Pancreas (tissue), 10 donors: ENCODE data around the gene KIAA1549. TPM values are rescaled to one million over a fixed set of nuclear protein-coding genes. Genes with fewer than 3 reads are reported as not detected.

ENCODE experiments used
- ATAC-seq, 4 donors: fragments of 200-7000 bp; cut with Tn5 transposase; one replicate each; pipeline versions ENCODE4 v1.8.0 to v1.9.1; 2020; ENCODE audit warnings: mild to moderate bottlenecking in 4 of 4, moderate library complexity in 4 of 4
- DNase-seq, 6 donors: peaks; one replicate each; pipeline ENCODE4 v3.0.0-alpha.2; 2020
- FAIRE-seq: peaks from 2 replicates; lab custom pipeline; 2012; peaks lifted over from hg19 to GRCh38; lab: Jason Lieb, UNC
- H3K27ac ChIP-seq, 4 donors: fragments of 200-600 bp; sonication (generic); 1 replicate in 3 of 4; 2 replicates in 1 of 4; pipeline versions ENCODE4 v1.5.0 to v1.8.0; 2020
- H3K27me3 ChIP-seq, 4 donors: fragments of 200-600 bp; one replicate each; pipeline ENCODE4 v1.8.0; 2021
- H3K36me3 ChIP-seq, 3 donors: fragments of 200-600 bp; sonication (generic) in 1 of 3; one replicate each; pipeline versions ENCODE4 v1.5.0 to v1.8.0; 2020 to 2021
- H3K4me1 ChIP-seq, 3 donors: fragments of 200-600 bp; one replicate each; pipeline ENCODE4 v1.8.0; 2021
- H3K4me3 ChIP-seq, 4 donors: fragments of 200-600 bp; sonication (generic) in 2 of 4; one replicate each; pipeline versions ENCODE4 v1.5.0 to v1.8.0; 2020 to 2021
- H3K9me3 ChIP-seq, 4 donors: fragments of 200-600 bp; one replicate each; pipeline ENCODE4 v1.8.0; 2021
- CTCF ChIP-seq, 4 donors: fragments of 200-600 bp; sonication (generic) in 3 of 4; IDR thresholded peaks; one replicate each; pipeline versions ENCODE4 v1.5.0 to v1.8.0; 2021; ENCODE audit warnings: antibody characterized with exemption in 4 of 4
- WGBS, 2 donors: extraction: QIAGEN DNeasy Blood & Tissue Kit; methylation state at CpG; one replicate each; pipeline ENCODE4 v1.1.7; 2013; 5-methylcytosine and 5-hydroxymethylcytosine counted together
- intact Hi-C, 3 donors: fragments of 100-400 bp; cut with DNase I; formaldehyde crosslinking; loops; one replicate each; pipeline versions ENCODE4 v1.11.1 to v1.14.2; 2022
- polyA plus RNA-seq, 2 donors: library from polyadenylated mRNA; stranded (reverse); fragments of 200-250 nt; gene quantifications; one replicate each; pipeline ENCODE4 v1.2.3, GENCODE V29; 2013
- total RNA-seq, 6 donors: library from RNA; stranded (reverse); fragmentation: NEBNext Ultra II Directional in 4 of 6; extraction: Animal tissue kit (Norgen Biotek cat#: 25700) in 4 of 6; gene quantifications; one replicate each; pipeline versions ENCODE4 v1.2.1 to v1.2.4, GENCODE V29; 2021 to 2023
- donor health status: healthy with polysubstance abuse.
- donor health status: DM: no; HTN: no; CAD: no; lungs with moderate emphysema.
- donor health status: DM: no; HTN: no; CAD: no.
- donor health status: control.
- donor health status: control.
- donor health status: Bipolar disorder and iron deficiency.
- donor health status: DM: yes; HTN: yes; CAD: no.
- donor health status: DM: no; HTN: no; CAD: no.
- donor health status: DM: no; HTN: no; CAD: no.
- donor health status: DM: yes; HTN: yes; CAD: no.

KIAA1549 gene
- total and polyA plus RNA-seq, 8 donors: 1.9 to 8.0 (median 7.0) TPM

GRCh38 chr7:138970446-138970845, 10.7 kb downstream of the KIAA1549 start:
- intact Hi-C loops: no loop called here
- DNase-seq (no peak), ATAC-seq (no peak), FAIRE-seq (no peak)
- Histone ChIP-seq H3K9me3 (no peaks in the 10 kb centered on the region), H3K27me3 (no peaks in the 10 kb centered on the region), H3K36me3 (no peaks in the 10 kb centered on the region), H3K4me1 (peaks cover 8 to 21% (median 12%) of the 10 kb centered on the region in 3 donors), H3K4me3 (no peak overlapping the region), H3K27ac (no peak overlapping the region)
- 87 to 88% methylated on average over 7 of the region's 7 CpGs for WGBS, 2 donors
- TF ChIP-seq CTCF (IDR thresholded peaks at IDR 0.05): no peak

- Histone ChIP-seq H3K27me3 (no peaks in the 10 kb centered on the region), H3K4me3 (no peak overlapping the region), H3K9me3 (no peaks in the 10 kb centered on the region), H3K4me1 (peaks cover 7 to 19% (median 19%) of the 10 kb centered on the region in 3 donors), H3K36me3 (no peaks in the 10 kb centered on the region), H3K27ac (no peak overlapping the region)
- FAIRE-seq (no peak), ATAC-seq (no peak), DNase-seq (no peak)
- WGBS, 2 donors: 63 to 72% methylated on average over 4 of the region's 4 CpGs
- TF ChIP-seq CTCF (IDR thresholded peaks at IDR 0.05): no peak
- intact Hi-C loops: no loop called here
These were observed 14.0 kb downstream of the KIAA1549 start for GRCh38 chr7:138967159-138967558.

GRCh38 chr7:138964624-138965436, 16.4 kb downstream of the KIAA1549 start:
- DNase-seq (no peak), ATAC-seq (no peak), FAIRE-seq (no peak)
- Histone ChIP-seq H3K27ac (no peak overlapping the region), H3K27me3 (no peaks in the 10 kb centered on the region), H3K9me3 (no peaks in the 10 kb centered on the region), H3K4me1 (peaks cover 22 to 32% (median 29%) of the 10 kb centered on the region in 3 donors), H3K36me3 (no peaks in the 10 kb centered on the region), H3K4me3 (no peak overlapping the region)
- intact Hi-C loops: no loop called here
- no peak for TF ChIP-seq CTCF (IDR thresholded peaks at IDR 0.05)
- 93 to 96% methylated on average over 15 of the region's 15 CpGs for WGBS, 2 donors

GRCh38 chr7:138963675-138964074, 17.5 kb downstream of the KIAA1549 start:
- peaks cover 22 to 43% (median 39%) of the 10 kb centered on the region in 3 donors for H3K4me1 ChIP-seq

More at GRCh38 chr7:138963675-138964074, 17.5 kb downstream of the KIAA1549 start:
- no peak for TF ChIP-seq CTCF (IDR thresholded peaks at IDR 0.05)
- no peak for ATAC-seq
- no peaks in the 10 kb centered on the region for H3K9me3 ChIP-seq
- no peaks in the 10 kb centered on the region for H3K27me3 ChIP-seq
- no peak for DNase-seq
- peak overlapping the region in 3 of 4 donors; percentile 35 to 71 (median 49) for H3K27ac ChIP-seq
- no peaks in the 10 kb centered on the region for H3K36me3 ChIP-seq
- intact Hi-C loops: no loop called here
- FAIRE-seq: no peak
- 30 to 44% methylated on average over 5 of the region's 5 CpGs for WGBS, 2 donors
- no peak overlapping the region for H3K4me3 ChIP-seq
